Measurements from ENCODE around the gene PDE11A.
A peak's percentile ranks its signal among the peaks of the same experiment; 100 is the strongest.

The PDE11A gene

DNA sequence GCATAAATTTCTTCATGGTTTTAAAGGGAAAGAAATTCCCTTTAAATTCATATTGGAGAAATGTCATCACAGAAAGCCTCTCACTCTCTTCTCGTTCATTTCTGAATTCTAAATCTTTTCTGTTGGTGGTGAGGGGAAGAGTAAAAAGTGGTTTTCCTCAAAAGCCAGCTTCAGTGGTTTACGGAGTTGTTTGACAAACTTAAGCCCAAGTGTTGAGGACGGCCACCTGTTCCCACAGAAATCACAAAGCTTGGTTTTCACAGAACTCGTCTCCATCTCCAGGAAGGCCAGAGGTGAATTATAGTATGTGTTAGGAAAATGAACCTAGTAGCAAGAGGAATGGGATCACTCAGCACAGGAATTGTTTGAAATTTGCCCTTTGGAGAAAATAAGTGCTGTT lies 316.2 kb downstream of the PDE11A start:
- DNase-seq, result no peak

DNA sequence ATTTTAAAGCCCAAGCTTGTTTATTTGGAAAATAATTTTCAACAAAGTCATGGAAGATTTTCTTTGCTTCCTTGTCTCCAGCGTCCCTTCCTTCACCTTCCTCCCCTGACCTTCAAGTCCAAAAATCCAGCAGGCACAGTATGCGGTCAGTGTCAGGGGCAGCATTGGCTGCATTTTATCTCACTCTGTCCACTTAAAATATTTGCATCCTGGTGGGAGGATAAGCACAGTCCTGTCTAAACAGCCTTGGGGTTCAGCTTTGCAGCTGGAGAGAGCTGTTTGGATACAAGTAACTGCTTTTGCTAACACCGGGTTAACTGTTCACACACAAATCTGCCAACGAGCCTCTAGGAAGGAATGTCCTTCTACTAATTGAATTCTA lies 318.1 kb downstream of the PDE11A start:
- no peak for DNase-seq

DNA sequence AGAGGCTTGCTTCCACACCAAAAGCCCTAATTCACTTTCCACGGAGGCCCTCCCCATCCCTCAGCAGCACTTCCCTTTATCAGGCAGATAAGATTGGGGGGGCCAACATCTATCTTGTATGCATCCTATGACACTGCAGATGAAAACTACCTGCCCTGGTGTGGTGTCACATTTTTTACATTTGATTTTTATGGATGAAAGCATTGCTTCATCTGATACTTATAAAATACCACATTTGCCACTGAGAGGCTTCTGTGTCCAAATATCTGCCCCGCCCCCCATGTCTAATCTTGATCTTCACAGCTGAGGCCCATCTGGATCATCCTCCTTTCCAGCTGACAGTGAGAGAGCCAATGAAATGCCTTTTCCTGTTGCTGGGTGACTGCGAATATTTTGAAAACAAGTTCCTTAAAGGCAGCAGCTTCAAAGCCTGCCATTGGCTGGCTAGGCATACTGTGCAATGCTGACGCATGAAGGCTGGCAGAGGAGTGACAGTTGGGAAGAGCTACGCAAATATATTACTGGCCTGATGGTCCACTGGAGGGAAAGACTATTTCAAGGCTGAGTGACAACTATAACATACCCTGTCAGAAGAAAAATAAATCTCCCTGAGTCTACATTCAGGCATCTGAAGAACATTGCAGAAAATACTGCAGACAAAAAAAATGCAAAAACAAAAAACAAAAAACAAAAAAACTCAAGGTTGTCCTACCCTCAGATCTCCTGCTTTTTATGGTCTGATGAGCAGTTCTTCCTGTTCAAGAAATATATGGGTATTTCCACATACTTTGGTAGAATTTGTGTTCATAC lies 318.7 kb downstream of the PDE11A start:
- DNase-seq, result no peak

DNA sequence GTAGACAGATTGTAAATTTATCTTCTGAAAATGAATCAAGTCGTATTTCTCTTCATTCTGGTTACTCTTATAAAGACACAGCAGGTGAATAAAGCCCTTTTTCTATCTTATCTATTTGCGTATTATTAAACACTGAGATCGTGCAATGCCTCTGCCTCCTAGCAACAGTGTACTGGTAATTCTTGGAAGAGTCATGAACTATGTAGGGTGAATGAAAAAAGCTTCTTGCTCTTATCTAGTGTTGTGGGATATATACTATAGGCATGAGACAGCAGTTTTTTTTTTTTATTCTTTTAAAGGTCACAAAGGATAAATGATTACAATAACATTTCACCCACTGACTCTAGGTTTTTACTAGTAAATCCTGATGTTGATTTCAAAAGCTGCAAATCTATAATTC lies 324.2 kb downstream of the PDE11A start:
- no peak for DNase-seq

DNA sequence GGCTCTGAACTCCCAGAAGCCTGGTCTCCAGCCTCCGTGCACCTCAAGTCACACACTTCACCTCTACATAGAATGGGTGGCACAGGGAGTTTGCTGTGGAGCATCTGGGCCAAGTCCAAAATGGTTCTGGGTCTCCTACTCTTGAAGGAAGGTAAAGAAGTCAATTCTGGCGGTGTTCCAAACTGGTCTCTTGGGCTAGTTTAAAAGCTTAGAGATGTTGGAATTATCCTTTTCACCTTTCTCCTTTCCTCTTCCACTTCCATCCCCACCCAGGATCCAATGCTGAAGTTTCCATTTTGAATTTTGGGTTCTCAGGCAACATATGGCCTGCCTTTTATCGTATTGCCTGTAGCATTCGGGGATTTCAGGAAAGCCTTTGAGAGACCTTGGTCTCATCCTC lies 325.2 kb downstream of the PDE11A start:
- DNase-seq, result no peak

DNA sequence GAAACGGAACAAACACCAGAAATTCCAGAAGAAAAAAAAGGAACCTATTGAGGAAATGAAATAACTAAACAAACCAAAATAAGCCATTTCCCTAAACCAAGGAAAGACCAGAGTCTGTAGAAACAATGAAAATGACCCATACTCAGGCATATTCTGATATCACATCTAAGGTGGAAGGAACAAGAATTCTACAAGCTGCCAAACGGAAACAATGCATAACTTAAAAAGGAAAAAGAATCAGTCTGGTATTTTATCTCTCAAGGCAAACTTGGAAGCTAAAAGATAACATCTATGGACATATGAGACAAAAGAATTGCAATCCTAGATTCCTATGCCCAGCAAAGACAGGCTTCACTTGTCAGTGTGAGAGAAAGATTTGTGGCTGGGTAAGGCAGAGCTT lies 326.2 kb downstream of the PDE11A start:
- DNase-seq, result no peak

DNA sequence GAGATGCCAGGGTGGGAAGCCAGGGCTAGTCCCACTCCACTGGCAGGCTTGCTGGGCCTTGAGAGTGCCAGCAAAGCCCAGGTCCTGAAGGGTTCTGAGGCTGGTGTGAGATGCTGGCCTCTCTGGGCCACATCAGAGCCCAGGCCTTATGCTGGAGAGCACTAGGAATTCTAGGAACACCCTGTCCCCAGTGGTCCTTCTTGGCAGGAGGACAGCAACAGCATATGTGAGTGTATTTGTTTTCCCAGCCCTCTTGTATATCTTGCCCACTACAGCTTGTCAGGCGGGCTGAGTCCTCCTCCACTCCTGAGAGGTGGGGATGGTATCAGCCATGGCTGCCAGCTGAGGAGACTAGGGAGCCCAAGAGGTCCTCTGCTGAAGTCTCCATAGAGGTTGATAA lies 327.0 kb downstream of the PDE11A start:
- DNase-seq, result no peak

DNA sequence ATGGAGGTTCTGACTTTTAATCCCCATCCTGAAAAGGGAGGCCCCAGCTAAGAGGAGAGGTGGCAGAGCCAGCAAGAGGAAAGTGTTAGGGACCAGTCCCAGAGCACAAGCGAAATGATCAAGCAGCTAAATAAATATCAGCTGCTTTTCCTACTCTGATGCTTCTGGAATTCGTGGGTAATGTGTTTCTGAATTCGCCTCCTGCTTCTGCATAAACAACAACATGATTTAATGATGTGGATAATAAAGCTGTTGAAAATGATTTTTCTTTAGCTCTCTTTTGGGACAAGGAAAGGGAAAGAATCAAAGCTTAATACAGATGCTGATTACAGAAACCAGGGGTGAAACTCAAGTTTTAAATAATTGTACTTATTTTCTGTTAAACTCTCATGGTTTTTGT lies 329.7 kb downstream of the PDE11A start:
- DNase-seq, result no peak

DNA sequence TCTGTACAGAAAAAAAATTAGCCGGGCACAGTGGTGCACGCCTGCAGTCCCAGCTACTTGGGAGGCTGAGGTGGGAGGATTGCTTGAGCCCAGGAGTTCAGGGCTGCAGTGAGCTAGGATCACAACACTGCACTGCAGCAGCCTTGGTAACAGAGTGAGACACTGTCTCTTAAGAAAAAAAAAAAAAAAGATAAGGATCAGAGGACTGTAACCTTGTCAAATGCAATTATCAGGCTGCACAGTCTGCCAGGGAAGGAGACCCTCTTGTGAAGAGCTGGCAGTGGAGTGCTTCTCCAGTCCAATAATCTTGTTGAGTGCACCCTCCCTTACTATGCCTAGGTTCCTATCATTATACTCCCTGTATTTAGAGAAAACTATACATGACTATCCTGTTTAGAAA lies 330.7 kb downstream of the PDE11A start:
- no peak for DNase-seq

DNA sequence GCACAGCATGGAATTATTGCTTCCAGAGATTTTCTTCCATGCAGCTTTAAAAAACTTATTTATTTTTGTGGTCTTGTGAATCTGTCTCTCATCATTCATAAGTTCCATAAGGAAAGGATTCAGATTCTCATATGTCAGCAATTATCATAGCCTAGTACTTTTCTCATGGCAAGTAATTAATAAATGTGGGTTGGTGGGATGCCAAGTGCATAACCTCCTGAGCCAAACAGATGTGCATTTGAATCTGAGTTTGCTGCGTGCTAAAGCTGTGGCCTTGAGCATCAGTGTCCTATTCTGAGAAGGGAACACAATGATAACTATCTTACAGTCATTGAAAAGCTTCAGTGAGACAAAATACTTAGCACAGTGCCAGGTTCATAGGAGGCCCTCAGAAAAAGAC lies 331.9 kb downstream of the PDE11A start:
- no peak for DNase-seq

DNA sequence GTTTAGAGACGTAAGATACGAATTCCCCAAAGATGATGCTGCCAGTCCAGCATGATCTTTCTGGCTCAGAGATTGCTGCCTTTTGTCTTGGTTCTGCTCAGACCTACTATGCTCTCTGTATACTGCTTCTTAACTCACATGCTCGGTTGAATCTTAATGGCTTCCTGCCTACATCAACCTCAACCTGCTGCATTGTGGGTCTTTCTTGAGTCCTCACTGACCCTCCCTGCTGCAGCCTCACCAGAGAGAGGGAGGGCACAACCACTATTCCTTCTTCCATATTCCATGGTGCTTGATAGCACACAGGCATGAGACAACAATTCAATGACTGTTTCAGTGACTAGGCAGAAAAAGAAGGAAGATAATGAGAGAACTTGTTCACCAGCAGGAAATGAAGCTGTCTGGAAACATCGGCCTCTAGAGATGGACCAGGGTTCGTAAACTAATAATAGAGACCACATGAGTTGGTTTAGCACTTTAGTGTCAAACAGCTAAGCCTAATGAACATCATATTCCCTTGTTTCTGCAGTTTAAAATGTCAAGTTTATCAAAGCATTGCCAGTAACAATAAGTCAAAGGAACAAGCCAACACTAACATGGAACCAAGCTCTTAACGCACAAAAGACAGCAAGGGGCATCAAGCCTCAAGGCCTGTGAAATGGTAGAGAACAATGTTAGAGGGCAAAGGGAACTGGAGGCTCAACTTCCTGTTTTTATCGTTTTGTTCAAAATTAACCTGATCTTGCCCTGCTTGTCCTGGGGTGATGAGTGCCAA lies 333.9 kb downstream of the PDE11A start:
- no peak for DNase-seq

DNA sequence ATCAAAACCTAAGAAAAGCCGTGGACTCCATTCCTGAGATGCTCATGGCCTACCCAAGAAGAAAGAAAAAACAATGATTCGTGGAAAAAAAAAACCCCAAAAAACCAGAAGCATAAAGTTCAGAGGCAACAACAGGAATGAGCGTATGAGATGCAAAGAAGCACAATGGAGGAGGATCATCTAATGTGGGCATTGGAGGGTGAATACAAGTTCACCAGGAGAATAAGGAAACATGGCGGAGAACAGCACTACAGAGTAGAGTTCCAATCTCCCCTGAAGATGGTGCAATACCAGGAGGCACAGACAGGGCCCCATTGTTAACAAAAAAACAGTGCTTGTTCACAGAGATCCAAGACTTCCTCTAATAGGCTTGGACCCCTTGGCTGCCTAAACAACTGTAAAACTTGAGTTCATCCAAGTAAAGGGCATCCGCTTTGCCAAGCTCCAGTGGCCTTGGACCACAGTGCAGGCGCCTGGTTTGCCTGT lies 337.2 kb downstream of the PDE11A start:
- no peak for DNase-seq

DNA sequence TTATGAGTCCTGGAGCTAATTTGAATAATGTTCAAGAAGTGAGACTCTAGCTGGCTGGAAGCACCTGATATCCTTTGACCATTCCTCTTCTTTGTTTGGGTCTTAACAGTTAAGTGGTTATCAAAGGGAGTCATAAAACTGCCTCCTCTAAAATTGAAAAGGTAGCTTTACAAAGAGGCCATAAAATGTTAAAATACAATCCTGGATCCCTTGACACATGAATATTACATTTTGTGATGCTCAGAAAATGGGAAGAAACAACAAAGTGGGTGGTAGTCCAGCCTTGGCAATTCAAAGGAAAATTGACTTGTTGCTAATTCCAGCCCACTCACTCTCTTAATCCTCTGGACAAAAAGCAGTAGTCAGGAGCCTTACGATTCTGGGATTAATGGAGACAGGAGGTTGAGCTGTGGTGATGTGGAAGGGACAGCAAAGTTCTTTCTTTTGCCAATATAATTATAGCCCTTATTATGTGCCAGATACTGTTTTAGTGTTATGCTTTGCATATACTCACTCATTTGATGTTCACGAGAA lies 339.2 kb downstream of the PDE11A start:
- DNase-seq, result no peak

DNA sequence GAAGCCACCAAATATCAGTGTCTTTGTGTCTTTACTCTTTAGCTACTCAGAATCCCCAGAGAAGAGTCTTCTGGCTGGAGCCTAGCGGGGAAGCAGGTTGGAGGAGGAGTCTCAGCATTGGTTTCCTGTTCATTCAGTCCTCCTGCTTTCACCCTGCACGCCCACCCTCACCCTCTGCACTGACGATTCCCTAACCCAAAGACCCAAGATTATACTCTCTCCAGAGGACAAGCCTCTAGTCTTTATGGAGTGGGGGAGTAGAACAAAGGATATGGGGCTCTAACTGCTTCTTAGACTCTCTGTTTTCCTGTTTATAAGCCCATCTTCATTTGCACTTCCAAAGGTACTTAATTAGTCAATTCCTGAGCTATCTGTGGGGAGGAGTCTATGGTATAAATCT lies 341.2 kb downstream of the PDE11A start:
- DNase-seq, result no peak

DNA sequence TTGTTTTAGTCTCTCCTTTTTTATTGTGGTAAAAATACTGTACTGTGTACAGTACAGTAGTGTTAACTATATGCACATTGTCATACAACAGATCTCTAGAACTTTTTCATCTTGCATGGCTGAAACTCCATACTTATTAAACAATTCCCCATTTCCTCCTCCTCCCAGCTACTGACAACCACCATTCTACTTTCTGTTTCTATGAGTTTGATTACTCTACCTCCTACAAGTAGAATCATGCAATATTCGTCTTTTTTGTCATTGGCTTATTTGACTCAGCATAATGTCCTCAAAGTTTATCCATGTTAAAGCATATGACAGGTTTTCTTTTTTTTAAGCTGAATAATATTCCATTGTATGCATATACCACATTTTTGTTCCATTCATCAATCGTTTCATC lies 341.8 kb downstream of the PDE11A start:
- no peak for DNase-seq

DNA sequence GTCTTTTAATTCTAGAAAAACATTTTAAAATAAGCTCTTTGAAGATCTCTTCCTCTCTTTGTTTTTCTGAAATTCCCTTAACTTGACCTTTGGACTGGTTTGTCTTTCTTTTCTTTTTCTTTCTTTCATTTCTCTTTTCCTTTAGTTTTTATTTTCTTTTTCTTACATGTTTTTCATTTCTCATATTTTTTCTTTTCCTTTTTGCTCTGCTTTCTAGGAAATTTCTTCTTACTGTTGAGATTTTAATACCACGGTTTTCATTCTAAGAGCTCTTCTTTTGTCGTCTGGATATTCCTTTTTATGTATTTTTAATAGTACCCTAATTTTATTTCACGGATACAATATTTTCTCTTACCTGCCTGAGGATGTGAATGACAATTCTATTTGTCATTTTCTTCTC lies 342.2 kb downstream of the PDE11A start:
- no peak for DNase-seq

DNA sequence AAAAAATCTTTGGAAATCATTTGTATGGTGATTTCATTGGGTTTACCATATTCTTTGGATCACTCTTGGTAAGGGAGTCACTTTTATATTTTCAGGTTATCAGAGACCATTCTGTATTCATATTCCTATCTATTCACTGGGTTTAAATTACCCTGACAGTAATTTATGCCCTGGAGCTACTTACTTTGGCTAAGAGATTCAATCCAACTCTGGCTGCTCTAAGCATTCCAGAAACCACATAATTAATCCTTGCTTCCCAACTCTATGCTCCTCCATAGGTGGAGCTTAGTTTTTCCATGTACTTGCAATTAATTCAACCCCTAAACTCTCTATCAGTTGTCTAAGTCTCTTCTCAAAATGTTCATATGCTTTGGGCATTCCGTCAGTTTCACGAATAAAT lies 343.7 kb downstream of the PDE11A start:
- DNase-seq, result no peak

DNA sequence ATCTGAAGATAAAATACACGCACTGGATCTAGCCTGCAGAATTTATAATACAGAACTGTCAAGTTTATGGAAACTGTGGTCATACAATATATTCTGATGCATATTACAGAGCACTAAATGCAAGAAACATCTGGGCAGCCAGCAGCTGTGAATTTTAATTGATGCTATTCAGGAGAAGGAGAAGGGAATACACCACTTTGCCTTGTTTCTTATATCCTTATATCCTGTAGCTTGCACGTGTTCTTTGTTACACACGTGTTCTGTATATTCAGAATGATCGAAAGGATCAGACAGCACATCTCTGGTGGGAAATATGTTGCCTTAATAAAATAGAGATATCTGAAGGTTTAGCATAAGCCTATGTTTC lies 344.2 kb downstream of the PDE11A start:
- no peak for DNase-seq

DNA sequence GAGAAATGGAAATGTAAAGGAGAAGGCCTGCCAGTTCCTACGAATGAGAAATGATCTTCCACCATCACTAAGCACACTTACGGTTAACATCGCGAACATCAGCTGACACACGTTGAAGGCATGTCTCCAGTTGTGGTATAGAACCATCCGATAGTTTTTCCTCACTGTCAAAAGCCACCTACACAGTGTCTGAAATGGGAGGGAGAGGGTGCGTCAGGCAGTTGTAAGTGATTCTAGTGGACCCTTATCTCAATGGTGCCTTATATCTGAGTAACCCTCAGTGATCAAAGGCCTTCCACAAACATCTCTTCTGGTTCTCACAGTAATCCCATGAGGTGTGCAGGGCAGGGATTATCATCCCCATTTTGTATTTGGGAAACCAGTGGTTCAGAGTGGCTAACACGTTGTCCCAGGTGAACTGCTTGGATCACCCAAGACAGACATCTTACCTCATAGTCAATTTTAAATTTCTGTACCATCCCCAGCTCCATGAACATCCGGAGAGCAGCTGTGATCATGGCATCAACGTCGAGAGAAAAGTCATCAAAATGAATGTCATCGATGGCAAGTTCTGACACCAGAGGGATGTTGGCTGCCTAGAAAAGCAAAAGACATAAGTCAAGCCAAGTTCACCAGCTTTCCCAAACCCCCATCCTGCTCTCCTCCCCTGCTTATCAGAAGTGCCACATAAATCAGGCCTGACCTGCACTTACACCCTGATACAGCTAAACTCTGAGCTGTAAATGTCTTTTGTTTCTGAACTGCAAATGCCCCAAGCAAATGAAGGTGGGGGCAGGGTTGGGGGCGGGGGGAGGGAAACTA lies 344.8 kb downstream of the PDE11A start:
- DNase-seq, result no peak

DNA sequence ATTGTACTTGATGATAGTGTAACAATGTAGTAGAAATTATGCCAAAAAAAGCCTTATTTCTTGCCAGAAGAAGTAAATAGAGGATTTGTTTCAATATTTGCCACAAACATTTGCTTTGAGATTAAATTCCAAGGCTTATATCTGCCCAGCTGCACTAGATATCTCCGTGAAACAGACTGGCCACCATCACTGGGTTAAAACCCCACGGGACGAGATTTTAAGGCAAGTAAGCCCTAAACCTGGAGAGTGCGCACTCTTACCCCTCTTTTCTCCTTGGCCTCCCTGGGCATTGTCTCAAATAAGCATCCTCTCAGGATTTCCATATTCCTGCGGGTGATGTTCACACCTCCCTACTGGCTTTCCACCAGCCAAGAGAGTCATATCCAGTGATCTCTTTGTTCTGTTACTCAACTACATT lies 345.6 kb downstream of the PDE11A start:
- DNase-seq, result no peak

DNA sequence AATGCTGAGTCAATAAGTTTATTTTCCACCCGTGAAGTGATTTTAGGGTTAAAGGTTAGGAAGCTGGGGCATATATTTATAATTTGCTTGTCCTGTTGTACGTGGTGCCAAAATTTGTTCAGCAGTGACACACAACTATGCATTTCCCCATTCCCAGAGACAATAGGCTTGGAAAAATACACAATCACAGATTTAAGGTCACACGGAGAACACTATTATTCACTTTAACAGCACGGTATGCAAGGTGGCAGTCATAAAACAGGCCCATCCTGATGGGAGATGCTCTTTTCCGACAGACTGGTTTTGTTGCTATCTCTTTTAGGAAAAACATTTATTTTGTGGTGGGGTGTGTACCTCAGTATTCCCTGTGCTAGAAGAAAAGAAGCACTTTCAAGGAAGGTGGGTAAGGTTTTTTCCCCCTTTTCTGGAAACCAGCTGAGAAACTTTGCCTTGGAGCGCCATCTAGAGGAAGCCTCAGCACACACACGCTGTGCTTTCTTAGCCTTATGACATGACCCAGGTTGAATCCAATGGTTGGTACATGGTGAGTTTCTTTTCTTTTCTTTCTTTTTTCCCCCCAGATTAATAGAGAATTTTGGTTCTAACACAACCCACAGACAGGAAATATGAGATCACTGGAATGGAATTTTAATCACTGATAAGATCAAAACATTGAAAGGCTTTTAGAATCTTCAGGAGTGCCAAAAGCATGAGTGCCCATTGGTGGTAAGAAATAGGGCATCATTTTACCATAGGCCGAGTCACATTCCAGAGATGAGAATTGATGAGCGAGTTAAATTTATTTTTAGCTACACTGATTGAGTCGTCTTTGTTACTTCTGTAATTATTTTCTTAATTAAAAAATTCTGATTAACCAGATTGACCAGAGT lies 347.9 kb downstream of the PDE11A start:
- DNase-seq, result peak; percentile 50 to 53

DNA sequence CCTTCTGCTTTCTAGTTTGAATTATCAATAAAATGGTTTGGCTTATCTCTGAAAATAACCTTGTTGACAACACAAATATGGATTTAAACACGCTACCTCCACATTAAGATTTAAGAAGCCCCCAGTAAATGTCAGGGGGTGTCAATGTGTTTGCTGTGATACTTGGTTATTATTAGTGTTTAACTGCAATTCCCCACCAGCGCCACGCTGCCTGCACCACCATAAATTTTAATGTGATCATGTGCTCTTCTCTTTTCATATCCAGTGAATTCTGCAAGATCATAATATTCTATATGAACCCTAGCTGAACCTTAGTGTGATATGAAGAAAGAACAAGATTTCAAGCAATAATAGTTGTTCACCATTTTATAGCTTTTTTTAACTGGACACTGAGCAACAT lies 349.3 kb downstream of the PDE11A start:
- DNase-seq, result no peak

Measured in stimulated activated CD4-positive, alpha-beta T cell treated with anti-CD3 and anti-CD28 coated beads, Interleukin-2, amount 100 ng/mL, for 24 hours (primary cell).